SHP77 (cell line): ENCODE data around the gene CDKL5.
"Not testable (repeated sequence)": the region's sequence is repeated elsewhere in the genome, so short reads cannot be mapped to it uniquely, and the experiment has no call there.

ENCODE experiments used
- DNase-seq, 2 experiments: peaks; one replicate each; lab custom pipeline; 2025; lab: John Stamatoyannopoulos, UW

Gene CDKL5

GRCh38 chrX:18575744-18576143, 150.3 kb downstream of the CDKL5 start:
- DNase-seq, result no peak

GRCh38 chrX:18577400-18577799, 152.0 kb downstream of the CDKL5 start:
- DNase-seq, result no peak

GRCh38 chrX:18578546-18578945, 153.1 kb downstream of the CDKL5 start:
- no peak for DNase-seq

GRCh38 chrX:18579495-18579894, 154.1 kb downstream of the CDKL5 start:
- DNase-seq, result no peak

- no peak for DNase-seq
These were observed 157.6 kb downstream of the CDKL5 start for GRCh38 chrX:18582910-18583493.

- not testable (repeated sequence) for DNase-seq
These were observed 163.9 kb downstream of the CDKL5 start for GRCh38 chrX:18589292-18589691.

GRCh38 chrX:18591834-18592233, 166.4 kb downstream of the CDKL5 start:
- no peak for DNase-seq

- no peak for DNase-seq
These were observed 168.7 kb downstream of the CDKL5 start for GRCh38 chrX:18594079-18594478.

- no peak for DNase-seq
These were observed 170.7 kb downstream of the CDKL5 start for GRCh38 chrX:18596096-18596495.

- DNase-seq, result no peak
These were observed 173.0 kb downstream of the CDKL5 start for GRCh38 chrX:18598413-18598812.

- DNase-seq, result no peak
These were observed 182.6 kb downstream of the CDKL5 start for GRCh38 chrX:18607966-18608365.

- DNase-seq, result no peak
These were observed 188.7 kb downstream of the CDKL5 start for GRCh38 chrX:18613930-18614639.

- DNase-seq, result no peak
These were observed 191.4 kb downstream of the CDKL5 start for GRCh38 chrX:18616688-18617406.

GRCh38 chrX:18617407-18617750, 192.0 kb downstream of the CDKL5 start:
- no peak for DNase-seq

- DNase-seq, result no peak
These were observed 193.9 kb downstream of the CDKL5 start for GRCh38 chrX:18619288-18619687.

- DNase-seq, result no peak
These were observed 194.9 kb downstream of the CDKL5 start for GRCh38 chrX:18620349-18620748.

- DNase-seq, result no peak
These were observed 199.2 kb downstream of the CDKL5 start for GRCh38 chrX:18624599-18624998.

- DNase-seq, result no peak
These were observed 205.5 kb downstream of the CDKL5 start for GRCh38 chrX:18630934-18631333.

GRCh38 chrX:18638398-18638797, 213.0 kb downstream of the CDKL5 start:
- DNase-seq, result no peak

GRCh38 chrX:18639280-18639679, 213.9 kb downstream of the CDKL5 start:
- no peak for DNase-seq

- peak; percentile 4 to 17 for DNase-seq
These were observed 215.3 kb downstream of the CDKL5 start for GRCh38 chrX:18640686-18641085.

GRCh38 chrX:18643243-18643642, 217.8 kb downstream of the CDKL5 start:
- no peak for DNase-seq

GRCh38 chrX:18643853-18644252, 218.4 kb downstream of the CDKL5 start:
- no peak for DNase-seq
